GM18517 (cell line): ENCODE results near the gene RPS6KA2.

ENCODE experiments used
- ATAC-seq: cut with Tn5 transposase; IDR thresholded peaks from one replicate; pipeline ENCODE4 v1.9.1; 2021; ENCODE audit warnings: mild to moderate bottlenecking, moderate library complexity; ENCODE audit not compliant: unreplicated experiment

Gene RPS6KA2

GRCh38 chr6:166508726-166509125 is 118.3 kb downstream of the RPS6KA2 start:
- ATAC-seq: no peak

GRCh38 chr6:166507809-166508564 is 119.1 kb downstream of the RPS6KA2 start:
- ATAC-seq: no peak

GRCh38 chr6:166507380-166507779 is 119.7 kb downstream of the RPS6KA2 start:
- ATAC-seq: no peak

- no peak for ATAC-seq
Measured at GRCh38 chr6:166505133-166505905, 121.7 kb downstream of the RPS6KA2 start.

- ATAC-seq: no peak
Measured at GRCh38 chr6:166504100-166504499, 123.0 kb downstream of the RPS6KA2 start.

- ATAC-seq: no peak
Measured at GRCh38 chr6:166503167-166503744, 123.8 kb downstream of the RPS6KA2 start.

GRCh38 chr6:166502453-166502852 is 124.6 kb downstream of the RPS6KA2 start:
- ATAC-seq: no peak

- ATAC-seq: no peak
Measured at GRCh38 chr6:166501246-166501645, 125.8 kb downstream of the RPS6KA2 start.

- ATAC-seq: no peak
Measured at GRCh38 chr6:166500246-166500645, 126.8 kb downstream of the RPS6KA2 start.

GRCh38 chr6:166499350-166500163 is 127.5 kb downstream of the RPS6KA2 start:
- peak; percentile 72 for ATAC-seq

- ATAC-seq: no peak
Measured at GRCh38 chr6:166498661-166499349, 128.2 kb downstream of the RPS6KA2 start.

GRCh38 chr6:166498228-166498627 is 128.8 kb downstream of the RPS6KA2 start:
- ATAC-seq: no peak

- no peak for ATAC-seq
Measured at GRCh38 chr6:166497087-166497899, 129.8 kb downstream of the RPS6KA2 start.

GRCh38 chr6:166496460-166496859 is 130.6 kb downstream of the RPS6KA2 start:
- no peak for ATAC-seq

GRCh38 chr6:166495487-166496314 is 131.3 kb downstream of the RPS6KA2 start:
- no peak for ATAC-seq

GRCh38 chr6:166494757-166495486 is 132.1 kb downstream of the RPS6KA2 start:
- no peak for ATAC-seq

GRCh38 chr6:166494101-166494441 is 133.0 kb downstream of the RPS6KA2 start:
- ATAC-seq: no peak

GRCh38 chr6:166493427-166494100 is 133.5 kb downstream of the RPS6KA2 start:
- no peak for ATAC-seq
